ENCODE measurements around the gene NCBP2L. TPM values are rescaled to one million over a fixed set of nuclear protein-coding genes. Genes with fewer than 3 reads are reported as not detected.

The NCBP2L gene
- total and polyA plus RNA-seq, 12 donors, result 0.26 to 3.5 (median 1.2) TPM

DNA sequence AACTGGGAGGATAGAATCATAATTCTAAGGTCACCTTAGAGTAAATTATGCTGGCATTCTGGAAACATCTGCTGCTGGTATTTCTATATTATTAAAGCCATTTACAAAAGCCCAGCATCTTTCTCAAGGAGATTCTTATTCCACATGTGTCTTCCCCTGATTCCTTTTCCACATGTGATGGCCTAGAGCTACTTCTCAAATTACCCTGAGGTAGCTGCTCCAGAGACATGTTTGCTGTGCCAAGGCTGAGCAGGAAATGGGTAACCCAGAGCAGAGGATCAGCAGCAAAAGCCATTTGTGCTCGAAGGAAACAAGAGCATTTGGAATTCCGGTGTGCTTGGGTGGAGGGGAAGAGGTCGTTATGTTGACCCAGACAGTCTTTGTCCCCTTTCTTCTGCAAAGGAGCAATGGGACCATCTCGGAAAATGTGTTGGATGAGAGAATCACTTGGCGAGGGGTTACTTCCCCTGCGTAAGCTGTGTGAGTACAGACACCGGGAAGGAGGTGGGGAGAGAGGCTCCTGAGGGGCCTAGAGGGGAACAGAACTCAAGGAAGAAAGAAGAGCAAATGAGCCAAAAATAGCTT is 26.6 kb upstream of the NCBP2L start:
- Histone ChIP-seq H3K4me3 (no peak overlapping the region), H3K36me3 (replicated peaks in 1 of 2) (no peaks in the 10 kb centered on the region), H3K9me3 (replicated peaks in 1 of 3) (no peaks in the 10 kb centered on the region), H3K27me3 (no peaks in the 10 kb centered on the region), H3K4me1 (replicated peaks in 1 of 2) (peaks cover 21 to 37% of the 10 kb centered on the region in 2 donors), H3K27ac (peak overlapping the region in 2 of 5 donors; percentile 10 to 30)
- TF ChIP-seq, protein P1, sequence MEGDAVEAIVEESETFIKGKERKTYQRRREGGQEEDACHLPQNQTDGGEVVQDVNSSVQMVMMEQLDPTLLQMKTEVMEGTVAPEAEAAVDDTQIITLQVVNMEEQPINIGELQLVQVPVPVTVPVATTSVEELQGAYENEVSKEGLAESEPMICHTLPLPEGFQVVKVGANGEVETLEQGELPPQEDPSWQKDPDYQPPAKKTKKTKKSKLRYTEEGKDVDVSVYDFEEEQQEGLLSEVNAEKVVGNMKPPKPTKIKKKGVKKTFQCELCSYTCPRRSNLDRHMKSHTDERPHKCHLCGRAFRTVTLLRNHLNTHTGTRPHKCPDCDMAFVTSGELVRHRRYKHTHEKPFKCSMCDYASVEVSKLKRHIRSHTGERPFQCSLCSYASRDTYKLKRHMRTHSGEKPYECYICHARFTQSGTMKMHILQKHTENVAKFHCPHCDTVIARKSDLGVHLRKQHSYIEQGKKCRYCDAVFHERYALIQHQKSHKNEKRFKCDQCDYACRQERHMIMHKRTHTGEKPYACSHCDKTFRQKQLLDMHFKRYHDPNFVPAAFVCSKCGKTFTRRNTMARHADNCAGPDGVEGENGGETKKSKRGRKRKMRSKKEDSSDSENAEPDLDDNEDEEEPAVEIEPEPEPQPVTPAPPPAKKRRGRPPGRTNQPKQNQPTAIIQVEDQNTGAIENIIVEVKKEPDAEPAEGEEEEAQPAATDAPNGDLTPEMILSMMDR (IDR thresholded peaks at IDR 0.05), result no peak
- no peak for TF ChIP-seq POLR2A (IDR thresholded peaks at IDR 0.05)
- WGBS, 4 donors, result 64 to 78% (median 70%) methylated on average over 7 of the region's 7 CpGs
- intact Hi-C loops (cut with DNase I), result no loop called here
- DNase-seq, result no peak

DNA sequence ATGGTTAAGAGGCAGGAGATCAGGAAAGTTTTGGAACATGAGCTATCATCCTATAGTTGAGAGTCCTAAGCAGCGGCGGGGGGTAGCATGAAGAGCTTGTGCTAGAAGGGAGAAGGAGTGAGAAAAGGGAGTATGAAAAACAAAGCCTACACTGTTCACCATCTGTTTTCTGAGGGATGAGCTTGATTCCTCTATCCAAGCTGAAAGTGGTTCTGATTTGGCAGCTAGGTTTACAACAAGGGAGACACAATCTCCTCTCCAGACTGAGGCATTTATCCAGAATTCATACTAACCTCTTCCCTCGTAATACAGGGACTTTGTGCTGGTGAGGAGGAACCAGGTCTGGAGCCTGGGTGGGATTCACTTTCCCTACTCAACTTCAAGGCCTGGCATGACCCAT is 25.5 kb upstream of the NCBP2L start:
- DNase-seq, result no peak
- WGBS, 4 donors, result 77 to 100% (median 86%) methylated on average over 2 to 3 of the region's 3 CpGs
- Histone ChIP-seq H3K9me3 (replicated peaks in 1 of 3) (no peaks in the 10 kb centered on the region), H3K4me1 (replicated peaks in 1 of 2) (peaks cover 13 to 29% of the 10 kb centered on the region in 2 donors), H3K4me3 (no peak overlapping the region), H3K27ac (peak overlapping the region in 1 of 5 donors; percentile 44), H3K36me3 (replicated peaks in 1 of 2) (no peaks in the 10 kb centered on the region), H3K27me3 (no peaks in the 10 kb centered on the region)
- intact Hi-C loops (cut with DNase I), result no loop called here
- TF ChIP-seq POLR2A (IDR thresholded peaks at IDR 0.05), result no peak

DNA sequence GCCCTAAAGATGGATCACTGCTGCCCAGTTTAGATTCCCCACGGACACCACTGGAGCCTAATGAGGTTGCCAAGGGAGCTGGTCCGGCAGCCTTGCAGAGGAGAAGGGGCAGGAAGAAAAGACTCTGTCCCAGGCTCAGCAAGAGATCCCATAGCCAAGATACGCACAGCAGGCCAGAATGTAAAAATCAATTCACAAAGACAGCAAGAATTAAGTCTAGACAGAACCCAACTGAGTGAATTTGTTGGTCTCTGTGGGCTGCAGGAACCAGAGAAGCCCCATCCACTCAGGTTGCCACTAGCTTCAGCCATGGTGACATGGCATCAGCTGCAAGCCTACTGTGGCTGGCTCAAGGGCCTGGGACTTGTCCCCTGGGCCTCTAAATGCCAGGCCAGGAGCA is 24.8 kb upstream of the NCBP2L start:
- Histone ChIP-seq H3K36me3 (replicated peaks in 1 of 2) (no peaks in the 10 kb centered on the region), H3K4me3 (no peak overlapping the region), H3K27me3 (no peaks in the 10 kb centered on the region), H3K27ac (peak overlapping the region in 2 of 5 donors; percentile 3 to 67), H3K4me1 (replicated peaks in 1 of 2) (peaks cover 8 to 23% of the 10 kb centered on the region in 2 donors), H3K9me3 (replicated peaks in 1 of 3) (no peaks in the 10 kb centered on the region)
- WGBS, 4 donors, result 76 to 92% (median 84%) methylated on average over 2 to 3 of the region's 3 CpGs
- DNase-seq, result no peak
- intact Hi-C loops (cut with DNase I), result no loop called here
- TF ChIP-seq, protein P1 (IDR thresholded peaks at IDR 0.05), result no peak
- no peak for TF ChIP-seq POLR2A (IDR thresholded peaks at IDR 0.05)

DNA sequence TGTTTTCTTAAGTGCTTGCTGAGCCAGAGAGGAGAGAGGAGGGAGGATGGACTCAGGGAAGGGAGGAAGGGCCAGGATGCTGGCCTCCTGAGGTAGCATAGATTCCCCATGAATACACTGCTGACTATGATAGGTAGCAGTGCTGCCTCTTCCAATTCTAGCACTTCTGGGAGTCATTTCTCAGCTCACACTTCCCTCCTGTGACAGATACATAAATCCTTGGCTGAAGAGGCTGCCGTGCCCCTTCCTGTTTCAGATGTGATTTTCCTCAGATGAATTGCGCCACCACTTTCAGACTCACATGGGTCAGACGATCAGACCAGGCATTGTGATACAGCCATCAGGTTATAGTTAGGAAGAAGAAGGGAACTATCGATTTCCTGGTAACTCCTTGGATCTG is 24.3 kb upstream of the NCBP2L start:
- TF ChIP-seq, protein P1 (IDR thresholded peaks at IDR 0.05), result no peak
- no peak for TF ChIP-seq POLR2A (IDR thresholded peaks at IDR 0.05)
- DNase-seq, result peak in 4 of 7 donors; percentile 37 to 60 (median 50)
- no peaks in the 10 kb centered on the region for H3K36me3 ChIP-seq (replicated peaks in 1 of 2)
- H3K9me3 ChIP-seq (replicated peaks in 1 of 3), result no peaks in the 10 kb centered on the region
- intact Hi-C loops (cut with DNase I), result no loop called here
- H3K4me3 ChIP-seq, result no peak overlapping the region
- H3K27me3 ChIP-seq, result no peaks in the 10 kb centered on the region
- WGBS, 4 donors, result 38 to 64% (median 56%) methylated on average over 4 of the region's 4 CpGs
- H3K4me1 ChIP-seq (replicated peaks in 1 of 2), result peaks cover 4 to 18% of the 10 kb centered on the region in 2 donors
- H3K27ac ChIP-seq, result peak overlapping the region in 3 of 5 donors; percentile 3 to 67 (median 22)

DNA sequence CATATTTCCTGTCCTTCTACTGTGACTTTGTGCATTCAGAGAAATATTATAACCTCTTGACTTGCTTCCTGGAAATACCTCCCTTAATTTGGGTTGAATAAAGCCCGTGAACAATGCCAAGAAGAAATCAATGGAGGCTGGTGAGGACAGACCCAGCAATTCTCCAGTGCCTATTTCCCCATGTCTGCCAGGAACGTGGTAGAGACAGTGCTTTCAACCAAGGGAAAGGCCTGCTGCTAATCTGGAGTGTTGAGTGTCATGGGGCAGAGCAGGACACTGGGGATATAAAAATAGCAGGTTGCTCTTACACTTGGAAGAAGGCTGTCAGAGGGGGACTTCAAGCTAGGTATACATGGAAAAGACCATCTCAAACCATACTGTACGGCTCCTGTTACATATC is 21.8 kb upstream of the NCBP2L start:
- Histone ChIP-seq H3K4me3 (no peak overlapping the region), H3K27ac (peak overlapping the region in 2 of 5 donors; percentile 1 to 26), H3K4me1 (replicated peaks in 1 of 2) (peaks cover 0 to 10% of the 10 kb centered on the region in 2 donors), H3K27me3 (no peaks in the 10 kb centered on the region), H3K36me3 (replicated peaks in 1 of 2) (no peaks in the 10 kb centered on the region), H3K9me3 (replicated peaks in 1 of 3) (no peaks in the 10 kb centered on the region)
- DNase-seq, result no peak
- no peak for TF ChIP-seq POLR2A (IDR thresholded peaks at IDR 0.05)
- TF ChIP-seq, protein P1 (IDR thresholded peaks at IDR 0.05), result no peak
- intact Hi-C loops (cut with DNase I), result no loop called here
- 56 to 78% (median 62%) methylated on average over 1 to 3 of the region's 3 CpGs for WGBS, 4 donors

Measured in adrenal gland (tissue), 12 donors.